NCI-H446 treated with DMSO at 0.1 percent for 48 hours (cell line): ENCODE data around the gene TMEM38A.
"Not testable (repeated sequence)": the region's sequence is repeated elsewhere in the genome, so short reads cannot be mapped to it uniquely, and the experiment has no call there.

ENCODE experiments used
- DNase-seq: peaks from one replicate; lab custom pipeline; 2025; lab: John Stamatoyannopoulos, UW

Gene TMEM38A

GRCh38 chr19:16676101-16676798 lies 15.3 kb downstream of the TMEM38A start:
- DNase-seq, result no peak

GRCh38 chr19:16677055-16677454 lies 16.1 kb downstream of the TMEM38A start:
- DNase-seq, result no peak

GRCh38 chr19:16678498-16678897 lies 17.6 kb downstream of the TMEM38A start:
- DNase-seq, result no peak

- no peak for DNase-seq
Measured at GRCh38 chr19:16679811-16680210, 18.9 kb downstream of the TMEM38A start.

- no peak for DNase-seq
Measured at GRCh38 chr19:16682539-16682938, 21.6 kb downstream of the TMEM38A start.

- DNase-seq, result no peak
Measured at GRCh38 chr19:16684216-16684615, 23.3 kb downstream of the TMEM38A start.

- DNase-seq, result no peak
Measured at GRCh38 chr19:16688084-16688483, 27.1 kb downstream of the TMEM38A start.

- DNase-seq, result no peak
Measured at GRCh38 chr19:16698914-16699313, 38.0 kb downstream of the TMEM38A start.

GRCh38 chr19:16702123-16702522 lies 41.2 kb downstream of the TMEM38A start:
- DNase-seq, result no peak

GRCh38 chr19:16703677-16704076 lies 42.7 kb downstream of the TMEM38A start:
- no peak for DNase-seq

- DNase-seq, result not testable (repeated sequence)
Measured at GRCh38 chr19:16710870-16711269, 49.9 kb downstream of the TMEM38A start.

- DNase-seq, result not testable (repeated sequence)
Measured at GRCh38 chr19:16712295-16712694, 51.4 kb downstream of the TMEM38A start.

GRCh38 chr19:16714702-16715287 lies 53.9 kb downstream of the TMEM38A start:
- peak; percentile 3 for DNase-seq

- no peak for DNase-seq
Measured at GRCh38 chr19:16715611-16716010, 54.7 kb downstream of the TMEM38A start.

- no peak for DNase-seq
Measured at GRCh38 chr19:16721051-16721450, 60.1 kb downstream of the TMEM38A start.

GRCh38 chr19:16722591-16722990 lies 61.7 kb downstream of the TMEM38A start:
- no peak for DNase-seq

- DNase-seq, result no peak
Measured at GRCh38 chr19:16726916-16727315, 66.0 kb downstream of the TMEM38A start.

- DNase-seq, result not testable (repeated sequence)
Measured at GRCh38 chr19:16735650-16736266, 74.8 kb downstream of the TMEM38A start.

GRCh38 chr19:16736709-16737108 lies 75.8 kb downstream of the TMEM38A start:
- DNase-seq, result peak; percentile 3

- peak; percentile 44 for DNase-seq
Measured at GRCh38 chr19:16737911-16738310, 77.0 kb downstream of the TMEM38A start.

GRCh38 chr19:16739546-16739945 lies 78.6 kb downstream of the TMEM38A start:
- DNase-seq, result no peak
